K562 (cell line): Measurements from ENCODE around the gene NPAS3.

Experiments used
- ARID3A ChIP-seq: IDR thresholded peaks from 2 replicates; pipeline ENCODE4 v1.6.1; 2012; ENCODE audit warnings: low read depth, low read length, improper control_type of control experiment, borderline replicate concordance
- CTCF ChIP-seq, 3 experiments: IDR thresholded peaks in 2 of 3; conservative IDR thresholded peaks in 1 of 3; 2 replicates each; pipeline ENCODE4 v1.5.1; 2011 to 2012; ENCODE audit warnings: low read length in 3 of 3, mild to moderate bottlenecking in 3 of 3, control low read depth in 2 of 3, improper control_type of control experiment in 1 of 3, inconsistent platforms in 1 of 3, low read depth in 1 of 3, mixed read lengths in 1 of 3, moderate library complexity in 1 of 3; ENCODE audit not compliant: insufficient read depth in 2 of 3
- ELK1 ChIP-seq: sonication (generic); formaldehyde crosslinking; IDR thresholded peaks from 2 replicates; pipeline ENCODE4 v1.8.1; 2022; ENCODE audit warnings: missing genetic modification reagents
- MAX ChIP-seq: sonication (generic); formaldehyde crosslinking; IDR thresholded peaks from 2 replicates; pipeline ENCODE4 v1.9.0; 2022; ENCODE audit warnings: mild to moderate bottlenecking, missing genetic modification reagents
- NRF1 ChIP-seq, 2 experiments: fragments of 450-650 bp; IDR thresholded peaks in 1 of 2; conservative IDR thresholded peaks in 1 of 2; 2 replicates each; pipeline ENCODE4 v1.6.1; 2014; ENCODE audit warnings: mild to moderate bottlenecking in 2 of 2
- POLR2A ChIP-seq: fragments of 450-650 bp; conservative IDR thresholded peaks from 2 replicates; pipeline ENCODE4 v1.6.1; 2016
- REST ChIP-seq, 2 experiments: fragments of 450-650 bp; formaldehyde crosslinking in 1 of 2; IDR thresholded peaks; 2 replicates each; pipeline versions ENCODE4 v1.4.0 to v1.6.1; 2014 to 2020; ENCODE audit warnings: mild to moderate bottlenecking in 2 of 2, borderline replicate concordance in 1 of 2, low read depth in 1 of 2
- RFX1 ChIP-seq: fragments of 450-650 bp; IDR thresholded peaks from 2 replicates; pipeline ENCODE4 v1.6.1; 2016; ENCODE audit warnings: mild to moderate bottlenecking, moderate library complexity
- TCF3 ChIP-seq: sonication (generic); formaldehyde crosslinking; IDR thresholded peaks from 2 replicates; pipeline ENCODE4 v1.4.0; 2020; ENCODE audit warnings: mild to moderate bottlenecking, missing genetic modification reagents
- YY1 ChIP-seq, 3 experiments: IDR thresholded peaks; 2 replicates each; pipeline ENCODE4 v1.6.1; 2011; ENCODE audit warnings: low read length in 2 of 3, mild to moderate bottlenecking in 2 of 3, moderate library complexity in 2 of 3, borderline replicate concordance in 1 of 3, control low read depth in 1 of 3, low read depth in 1 of 3; ENCODE audit not compliant: insufficient read depth in 3 of 3, insufficient replicate concordance in 2 of 3, control insufficient read depth in 1 of 3, insufficient read length in 1 of 3; ENCODE audit errors: extremely low read depth in 1 of 3
- ZNF263 ChIP-seq: sonication (generic); formaldehyde crosslinking; IDR thresholded peaks from 2 replicates; pipeline ENCODE4 v1.8.0; 2022; ENCODE audit warnings: mild to moderate bottlenecking, missing genetic modification reagents, borderline replicate concordance

- TF ChIP-seq CTCF (IDR thresholded peaks at IDR 0.05 in 2 of 3, conservative IDR thresholded peaks at IDR 0.05 in 1 of 3; ENCODE audit: insufficient read depth in 2 of 3, low read depth in 1 of 3, low read length in 3 of 3), result no peak
- TF ChIP-seq ARID3A, result no peak
- no peak for TF ChIP-seq YY1 (IDR thresholded peaks at IDR 0.05; ENCODE audit: borderline replicate concordance in 1 of 3, control insufficient read depth in 1 of 3, extremely low read depth in 1 of 3, insufficient read depth in 3 of 3, insufficient read length in 1 of 3, insufficient replicate concordance in 2 of 3, low read depth in 1 of 3, low read length in 2 of 3)
- no peak for TF ChIP-seq NRF1 (conservative IDR thresholded peaks at IDR 0.05 in 1 of 2, IDR thresholded peaks at IDR 0.05 in 1 of 2)
- TF ChIP-seq TCF3 (CRISPR knock-in tag), result no peak
- no peak for TF ChIP-seq REST (IDR thresholded peaks at IDR 0.05; ENCODE audit: borderline replicate concordance)
- no peak for TF ChIP-seq REST (CRISPR knock-in tag; IDR thresholded peaks at IDR 0.05; ENCODE audit: low read depth)
- no peak for TF ChIP-seq ELK1 (CRISPR knock-in tag)
- no peak for TF ChIP-seq ZNF263 (CRISPR knock-in tag)
- TF ChIP-seq POLR2A, result no peak
- no peak for TF ChIP-seq MAX (CRISPR knock-in tag)
- no peak for TF ChIP-seq RFX1
Measured at GRCh38 chr14:33271216-33271615, 332.5 kb downstream of the NPAS3 start.
